ENCODE data around the gene SORBS2.

- TF ChIP-seq POLR2A (IDR thresholded peaks at IDR 0.05; ENCODE audit: low read depth, low read length) (no peak), JUN (IDR thresholded peaks at IDR 0.05; ENCODE audit: borderline replicate concordance, insufficient read depth, insufficient read length, low read depth) (no peak)
These were observed 19.3 kb upstream of the SORBS2 start for GRCh38 chr4:185831125-185831815.

Data from endothelial cell of umbilical vein (primary cell).